ENCODE data around the gene PRSS56. TPM values are rescaled to one million over a fixed set of nuclear protein-coding genes. Genes with fewer than 3 reads are reported as not detected.

The PRSS56 gene
- total RNA-seq, 1 donor from 2014 or later, result not detected

DNA sequence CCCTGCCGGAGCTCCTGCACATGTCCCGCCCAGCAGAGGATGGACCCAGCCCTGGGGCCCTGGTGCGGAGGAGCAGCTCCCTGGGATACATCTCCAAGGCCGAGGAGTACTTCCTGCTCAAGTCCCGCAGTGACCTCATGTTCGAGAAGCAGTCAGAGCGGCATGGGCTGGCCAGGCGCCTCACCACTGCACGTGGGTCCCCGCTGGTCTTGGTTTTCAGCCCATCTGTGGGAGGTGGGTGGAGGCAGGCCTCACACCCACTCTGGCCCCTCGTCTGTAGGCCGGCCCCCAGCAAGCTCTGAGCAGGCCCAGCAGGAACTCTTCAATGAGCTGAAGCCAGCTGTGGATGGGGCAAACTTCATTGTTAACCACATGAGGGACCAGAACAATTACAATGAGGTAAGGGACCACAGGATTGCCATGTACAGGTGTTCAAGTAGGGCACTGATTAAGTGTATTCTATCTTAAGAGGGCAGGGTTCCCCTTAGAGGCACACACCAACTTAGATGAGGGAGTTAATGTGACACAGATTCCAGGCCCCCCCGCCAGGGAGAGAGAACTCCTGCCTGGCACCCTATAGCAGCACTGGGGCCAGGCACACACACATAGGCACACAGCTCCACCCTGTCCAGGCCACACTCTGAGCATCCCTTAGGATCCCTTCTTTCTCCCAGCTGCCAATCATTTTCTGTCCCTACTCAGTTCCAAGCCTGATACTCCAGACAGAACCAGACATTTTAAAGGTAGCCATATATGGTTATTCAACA is 13.9 kb downstream of the PRSS56 start:
- TF ChIP-seq, protein P1, sequence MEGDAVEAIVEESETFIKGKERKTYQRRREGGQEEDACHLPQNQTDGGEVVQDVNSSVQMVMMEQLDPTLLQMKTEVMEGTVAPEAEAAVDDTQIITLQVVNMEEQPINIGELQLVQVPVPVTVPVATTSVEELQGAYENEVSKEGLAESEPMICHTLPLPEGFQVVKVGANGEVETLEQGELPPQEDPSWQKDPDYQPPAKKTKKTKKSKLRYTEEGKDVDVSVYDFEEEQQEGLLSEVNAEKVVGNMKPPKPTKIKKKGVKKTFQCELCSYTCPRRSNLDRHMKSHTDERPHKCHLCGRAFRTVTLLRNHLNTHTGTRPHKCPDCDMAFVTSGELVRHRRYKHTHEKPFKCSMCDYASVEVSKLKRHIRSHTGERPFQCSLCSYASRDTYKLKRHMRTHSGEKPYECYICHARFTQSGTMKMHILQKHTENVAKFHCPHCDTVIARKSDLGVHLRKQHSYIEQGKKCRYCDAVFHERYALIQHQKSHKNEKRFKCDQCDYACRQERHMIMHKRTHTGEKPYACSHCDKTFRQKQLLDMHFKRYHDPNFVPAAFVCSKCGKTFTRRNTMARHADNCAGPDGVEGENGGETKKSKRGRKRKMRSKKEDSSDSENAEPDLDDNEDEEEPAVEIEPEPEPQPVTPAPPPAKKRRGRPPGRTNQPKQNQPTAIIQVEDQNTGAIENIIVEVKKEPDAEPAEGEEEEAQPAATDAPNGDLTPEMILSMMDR (IDR thresholded peaks at IDR 0.05), result no peak
- peaks cover 8% of the 10 kb centered on the region for H3K4me1 Mint-ChIP-seq
- no peak for DNase-seq
- no peak overlapping the region for H3K27ac Mint-ChIP-seq
- H3K4me3 Mint-ChIP-seq, result no peak overlapping the region
- POLR2A ChIA-PET, result no interaction called here
- intact Hi-C loops (cut with micrococcal nuclease), result no loop called here
- peaks cover 7% of the 10 kb centered on the region for H3K27me3 Mint-ChIP-seq
- peaks cover 4% of the 10 kb centered on the region for H3K9me3 Mint-ChIP-seq
- ATAC-seq (ENCODE audit: low read depth), result no peak
- CTCF ChIA-PET, result no interaction called here
- no peaks in the 10 kb centered on the region for H3K36me3 Mint-ChIP-seq (ENCODE audit: low read depth)

DNA sequence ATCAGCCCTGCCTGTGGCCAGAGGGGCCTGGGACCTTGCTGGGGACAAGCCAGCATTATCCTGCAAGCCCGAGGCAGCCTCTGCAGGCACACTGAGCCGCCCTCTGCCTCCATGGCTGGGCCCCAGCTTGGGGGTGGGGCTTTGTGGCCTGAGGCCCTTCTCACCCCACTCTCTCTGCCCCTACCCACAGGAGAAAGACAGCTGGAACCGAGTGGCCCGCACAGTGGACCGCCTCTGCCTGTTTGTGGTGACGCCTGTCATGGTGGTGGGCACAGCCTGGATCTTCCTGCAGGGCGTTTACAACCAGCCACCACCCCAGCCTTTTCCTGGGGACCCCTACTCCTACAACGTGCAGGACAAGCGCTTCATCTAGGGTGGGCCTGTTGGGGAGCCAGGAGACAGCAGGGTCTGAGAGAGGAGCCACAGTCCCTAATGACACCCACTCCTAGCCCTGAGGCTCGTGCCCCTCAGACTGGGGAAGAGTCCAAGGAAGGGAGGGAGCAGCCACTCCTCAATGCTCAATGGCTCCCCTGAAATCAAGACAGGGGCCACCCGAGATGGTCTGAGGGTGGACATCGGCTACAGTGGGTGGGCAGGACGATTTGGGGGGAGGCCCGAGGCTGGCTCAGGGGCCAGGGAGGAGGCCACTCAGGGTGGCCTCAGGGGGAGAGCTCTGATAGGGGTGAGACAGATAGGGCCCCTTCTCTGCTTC is 14.9 kb downstream of the PRSS56 start:
- TF ChIP-seq, protein P1 (IDR thresholded peaks at IDR 0.05), result no peak
- intact Hi-C loops (cut with micrococcal nuclease), result no loop called here
- Mint-ChIP-seq H3K27ac (no peak overlapping the region), H3K4me3 (no peak overlapping the region), H3K27me3 (peaks cover 7% of the 10 kb centered on the region), H3K9me3 (peaks cover 4% of the 10 kb centered on the region), H3K4me1 (peaks cover 9% of the 10 kb centered on the region), H3K36me3 (ENCODE audit: low read depth) (no peaks in the 10 kb centered on the region)
- POLR2A ChIA-PET, result no interaction called here
- CTCF ChIA-PET, result interaction anchor here (0.6 kb wide), 1 partner anchor 553 kb away, joined by 3 read pairs; no protein-coding TSS in a partner anchor
- DNase-seq (no peak), ATAC-seq (ENCODE audit: low read depth) (no peak)

DNA sequence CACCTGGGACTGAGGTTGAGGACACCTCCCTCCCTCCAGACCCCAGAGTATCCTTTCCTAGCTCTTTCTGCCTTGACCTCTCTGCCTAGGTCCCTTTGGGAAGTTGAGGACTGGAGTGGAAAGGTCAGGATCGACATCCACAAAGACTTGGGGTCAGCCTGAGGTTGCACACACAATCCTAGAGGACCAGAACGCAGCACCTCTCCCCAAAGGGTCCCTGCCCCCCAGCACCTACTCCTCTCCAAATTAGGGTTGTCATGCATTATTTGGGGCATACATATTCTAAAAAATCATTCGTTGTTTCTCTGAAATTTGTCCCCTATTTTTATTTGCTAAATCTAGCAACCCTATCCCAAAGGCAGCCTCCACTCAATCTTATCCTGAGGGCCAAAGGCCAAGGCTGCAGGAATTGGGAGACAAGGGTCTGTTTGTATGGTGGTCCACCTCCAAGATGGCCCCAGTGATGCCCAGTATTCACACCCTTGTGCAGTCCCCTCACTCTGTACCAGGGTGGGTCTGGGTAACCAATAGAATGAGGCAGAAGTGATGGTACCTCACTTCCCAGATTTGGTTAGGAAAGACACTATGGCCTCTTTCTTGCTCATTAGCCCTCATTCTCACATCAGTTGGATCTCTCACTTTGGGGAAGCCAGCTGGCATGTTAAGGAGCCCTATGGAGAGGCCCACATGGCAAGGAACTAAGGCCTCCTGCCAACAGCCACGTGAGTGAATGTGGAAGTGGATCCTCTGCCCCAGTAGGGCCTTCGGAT is 15.8 kb downstream of the PRSS56 start:
- peaks cover 7% of the 10 kb centered on the region for H3K27me3 Mint-ChIP-seq
- no peak overlapping the region for H3K27ac Mint-ChIP-seq
- POLR2A ChIA-PET, result no interaction called here
- ATAC-seq (ENCODE audit: low read depth), result no peak
- no peaks in the 10 kb centered on the region for H3K36me3 Mint-ChIP-seq (ENCODE audit: low read depth)
- TF ChIP-seq, protein P1 (IDR thresholded peaks at IDR 0.05), result no peak
- H3K4me1 Mint-ChIP-seq, result peaks cover 11% of the 10 kb centered on the region
- DNase-seq, result no peak
- intact Hi-C loops (cut with micrococcal nuclease), result no loop called here
- no peak overlapping the region for H3K4me3 Mint-ChIP-seq
- CTCF ChIA-PET, result interaction anchor here (0.6 kb wide), 1 partner anchor 554 kb away, joined by 3 read pairs; no protein-coding TSS in a partner anchor
- H3K9me3 Mint-ChIP-seq, result peaks cover 4% of the 10 kb centered on the region

DNA sequence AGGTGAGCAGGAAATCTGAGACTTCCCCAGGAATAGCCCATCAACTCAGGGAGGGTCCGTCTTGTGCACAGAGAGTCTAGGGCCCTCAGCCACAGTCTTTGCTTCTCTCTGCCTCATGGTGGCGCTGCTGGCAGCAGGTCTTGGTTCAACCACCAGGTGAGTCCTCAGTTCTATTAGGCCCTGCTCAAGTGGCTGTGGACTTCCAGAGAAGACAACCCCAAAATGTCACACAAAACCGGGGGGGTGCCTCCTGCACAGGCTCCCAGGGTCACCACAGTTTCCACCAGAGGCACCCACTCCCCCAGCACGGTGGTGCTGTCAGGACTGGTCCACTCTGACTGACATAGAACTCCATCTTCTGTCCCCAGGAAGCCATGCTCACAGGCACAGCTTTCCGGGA is 16.9 kb downstream of the PRSS56 start:
- POLR2A ChIA-PET, result no interaction called here
- Mint-ChIP-seq H3K9me3 (peaks cover 4% of the 10 kb centered on the region), H3K4me3 (no peak overlapping the region), H3K4me1 (peaks cover 15% of the 10 kb centered on the region), H3K27ac (no peak overlapping the region), H3K36me3 (ENCODE audit: low read depth) (no peaks in the 10 kb centered on the region), H3K27me3 (peaks cover 7% of the 10 kb centered on the region)
- intact Hi-C loops (cut with micrococcal nuclease), result no loop called here
- DNase-seq (no peak), ATAC-seq (ENCODE audit: low read depth) (no peak)
- TF ChIP-seq, protein P1 (IDR thresholded peaks at IDR 0.05), result no peak
- CTCF ChIA-PET, result no interaction called here

DNA sequence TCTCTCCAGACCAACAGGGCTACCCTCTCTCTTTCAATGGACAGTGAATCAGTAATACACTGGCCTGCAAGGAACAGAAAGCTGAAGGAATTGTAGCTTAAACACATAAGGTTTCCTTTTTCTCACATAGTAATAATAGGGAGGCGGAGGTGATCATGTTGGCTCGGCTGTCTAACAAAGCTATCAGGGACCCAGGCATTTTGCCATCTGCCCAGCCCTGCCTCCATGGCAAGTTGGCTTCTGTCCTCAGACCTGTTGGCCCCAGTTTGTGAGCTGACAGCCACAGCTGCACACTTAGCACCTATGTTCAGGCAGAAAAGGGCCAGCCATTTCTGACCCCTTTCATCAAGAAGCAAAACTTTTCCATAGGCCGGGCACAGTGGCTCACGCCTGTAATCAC is 17.3 kb downstream of the PRSS56 start:
- intact Hi-C loops (cut with micrococcal nuclease), result no loop called here
- Mint-ChIP-seq H3K4me3 (no peak overlapping the region), H3K36me3 (ENCODE audit: low read depth) (no peaks in the 10 kb centered on the region), H3K4me1 (peaks cover 15% of the 10 kb centered on the region), H3K9me3 (peaks cover 4% of the 10 kb centered on the region), H3K27me3 (peaks cover 7% of the 10 kb centered on the region), H3K27ac (no peak overlapping the region)
- DNase-seq (no peak), ATAC-seq (ENCODE audit: low read depth) (no peak)
- POLR2A ChIA-PET, result interaction anchor here (0.7 kb wide), 1 partner anchor 610 kb away, joined by 3 read pairs; no protein-coding TSS in a partner anchor
- CTCF ChIA-PET, result no interaction called here
- TF ChIP-seq, protein P1 (IDR thresholded peaks at IDR 0.05), result no peak
